GM19467 (cell line): ENCODE data around the gene GRIN2A.

ENCODE experiments used
- ATAC-seq: cut with Tn5 transposase; IDR thresholded peaks from one replicate; pipeline ENCODE4 v1.9.1; 2021; ENCODE audit warnings: mild to moderate bottlenecking, moderate library complexity; ENCODE audit not compliant: unreplicated experiment

The GRIN2A gene

GRCh38 chr16:9791556-9791955 is 390.7 kb downstream of the GRIN2A start:
- no peak for ATAC-seq

- no peak for ATAC-seq
Observed at GRCh38 chr16:9790199-9790598, 392.0 kb downstream of the GRIN2A start.

GRCh38 chr16:9787717-9788116 is 394.5 kb downstream of the GRIN2A start:
- ATAC-seq = no peak

- no peak for ATAC-seq
Observed at GRCh38 chr16:9780831-9781230, 401.4 kb downstream of the GRIN2A start.

GRCh38 chr16:9778849-9779248 is 403.4 kb downstream of the GRIN2A start:
- ATAC-seq = no peak

GRCh38 chr16:9775998-9776397 is 406.2 kb downstream of the GRIN2A start:
- ATAC-seq = no peak

GRCh38 chr16:9773289-9773688 is 408.9 kb downstream of the GRIN2A start:
- no peak for ATAC-seq

- ATAC-seq = no peak
Observed at GRCh38 chr16:9772526-9773225, 409.6 kb downstream of the GRIN2A start.

GRCh38 chr16:9766891-9767290 is 415.3 kb downstream of the GRIN2A start:
- no peak for ATAC-seq

GRCh38 chr16:9763505-9763904 is 418.7 kb downstream of the GRIN2A start:
- ATAC-seq = no peak

GRCh38 chr16:9761870-9762269 is 420.4 kb downstream of the GRIN2A start:
- ATAC-seq = no peak

- no peak for ATAC-seq
Observed at GRCh38 chr16:9757687-9758086, 424.5 kb downstream of the GRIN2A start.

- no peak for ATAC-seq
Observed at GRCh38 chr16:9756434-9756833, 425.8 kb downstream of the GRIN2A start.

- no peak for ATAC-seq
Observed at GRCh38 chr16:9755081-9755480, 427.1 kb downstream of the GRIN2A start.

- no peak for ATAC-seq
Observed at GRCh38 chr16:9741776-9742175, 440.5 kb downstream of the GRIN2A start.

GRCh38 chr16:9739301-9739700 is 442.9 kb downstream of the GRIN2A start:
- no peak for ATAC-seq

- ATAC-seq = no peak
Observed at GRCh38 chr16:9738690-9739089, 443.5 kb downstream of the GRIN2A start.

- no peak for ATAC-seq
Observed at GRCh38 chr16:9736547-9736946, 445.7 kb downstream of the GRIN2A start.

- no peak for ATAC-seq
Observed at GRCh38 chr16:9723136-9723535, 459.1 kb downstream of the GRIN2A start.

GRCh38 chr16:9713907-9714306 is 468.3 kb downstream of the GRIN2A start:
- no peak for ATAC-seq

- no peak for ATAC-seq
Observed at GRCh38 chr16:9713156-9713555, 469.1 kb downstream of the GRIN2A start.

- ATAC-seq = no peak
Observed at GRCh38 chr16:9708972-9709620, 473.1 kb downstream of the GRIN2A start.
